NCI-H2227 treated with DMSO at 0.1 percent for 48 hours (cell line): Measurements from ENCODE around the gene DHRS2.

Experiments used
- DNase-seq: peaks from one replicate; lab custom pipeline; 2025; lab: John Stamatoyannopoulos, UW

DHRS2 gene

DNA sequence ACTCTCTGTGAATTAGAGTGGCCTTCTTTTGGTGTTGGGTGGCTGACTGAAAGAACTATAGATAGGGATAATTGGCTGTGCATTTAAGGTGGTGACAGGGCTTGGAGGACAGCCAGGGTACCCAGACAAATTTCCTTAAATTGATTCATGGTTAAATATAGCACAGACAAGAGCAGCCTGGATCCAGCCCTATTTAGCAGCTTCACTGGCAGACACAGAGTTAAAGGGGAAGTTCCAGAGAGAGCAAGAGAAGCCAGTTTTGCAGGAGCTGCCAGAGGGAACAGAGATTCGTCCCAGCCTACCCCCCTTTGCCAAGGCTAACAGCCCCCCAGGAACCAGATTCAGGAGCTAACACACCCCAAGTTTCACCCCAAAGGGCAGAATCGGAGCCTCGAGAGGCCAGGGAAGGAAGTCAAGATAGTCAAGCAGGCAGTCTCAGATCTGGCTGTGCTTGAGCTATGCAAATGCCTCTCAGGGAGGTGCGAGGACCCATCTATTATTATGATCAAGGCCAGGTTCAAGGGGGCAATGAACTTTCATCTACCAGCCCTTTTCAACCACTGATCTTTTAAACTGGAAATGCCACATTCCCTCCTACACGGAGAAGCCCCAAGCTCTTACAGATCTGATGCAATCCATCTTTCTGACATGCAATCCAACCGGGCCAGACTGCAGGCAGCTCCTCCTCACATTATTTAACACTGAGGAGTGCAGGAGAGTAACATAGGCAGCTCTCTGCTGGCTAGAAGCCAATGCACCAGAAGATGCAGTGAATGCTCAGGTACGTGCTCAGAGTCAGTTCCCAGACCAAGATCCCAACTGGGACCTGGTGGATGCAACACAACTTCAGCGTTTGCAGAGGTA lies 58.2 kb downstream of the DHRS2 start:
- peak; percentile 17 for DNase-seq
